Measurements from ENCODE around the gene AP4B1.

Gene AP4B1

GRCh38 chr1:113934511-113935055 is 30.0 kb upstream of the AP4B1 start:
- peaks cover 97% of the 10 kb centered on the region for H3K79me2 ChIP-seq (ENCODE audit: low read length)
- peaks cover 32% of the 10 kb centered on the region for H4K20me1 ChIP-seq (ENCODE audit: insufficient read depth, low read length)
- no peaks in the 10 kb centered on the region for H3K27me3 ChIP-seq (ENCODE audit: low read depth, low read length)
- no peak for TF ChIP-seq EZH2phosphoT487 (IDR thresholded peaks at IDR 0.05; ENCODE audit: low read depth)
- no peaks in the 10 kb centered on the region for H3K36me3 ChIP-seq (replicated peaks; ENCODE audit: low read depth, low read length)
- H2AFZ ChIP-seq (ENCODE audit: low read depth, low read length) = no peak overlapping the region
- H3K27ac ChIP-seq (ENCODE audit: low read length) = no peak overlapping the region
- peaks cover 13% of the 10 kb centered on the region for H3K4me1 ChIP-seq (ENCODE audit: low read length)
- H3K4me3 ChIP-seq (ENCODE audit: low read length) = no peak overlapping the region
- H3K9ac ChIP-seq (ENCODE audit: low read length) = no peak overlapping the region
- no peak overlapping the region for H3K4me2 ChIP-seq (ENCODE audit: low read length)
- H3K9me3 ChIP-seq (ENCODE audit: insufficient read depth, low read length) = no peaks in the 10 kb centered on the region

GRCh38 chr1:113934006-113934405 is 29.4 kb upstream of the AP4B1 start:
- H3K79me2 ChIP-seq (ENCODE audit: low read length) = peaks cover 92% of the 10 kb centered on the region
- no peaks in the 10 kb centered on the region for H3K36me3 ChIP-seq (replicated peaks; ENCODE audit: low read depth, low read length)
- H3K4me3 ChIP-seq (ENCODE audit: low read length) = no peak overlapping the region
- H2AFZ ChIP-seq (ENCODE audit: low read depth, low read length) = no peak overlapping the region
- no peak for TF ChIP-seq CTCF (IDR thresholded peaks at IDR 0.05; ENCODE audit: low read depth, low read length)
- no peak for TF ChIP-seq EZH2phosphoT487 (IDR thresholded peaks at IDR 0.05; ENCODE audit: low read depth)
- H3K9ac ChIP-seq (ENCODE audit: low read length) = no peak overlapping the region
- H3K9me3 ChIP-seq (ENCODE audit: insufficient read depth, low read length) = no peaks in the 10 kb centered on the region
- no peaks in the 10 kb centered on the region for H3K27me3 ChIP-seq (ENCODE audit: low read depth, low read length)
- peaks cover 32% of the 10 kb centered on the region for H4K20me1 ChIP-seq (ENCODE audit: insufficient read depth, low read length)
- H3K27ac ChIP-seq (ENCODE audit: low read length) = no peak overlapping the region
- peaks cover 13% of the 10 kb centered on the region for H3K4me1 ChIP-seq (ENCODE audit: low read length)
- no peak overlapping the region for H3K4me2 ChIP-seq (ENCODE audit: low read length)

- Histone ChIP-seq H3K79me2 (ENCODE audit: low read length) (peaks cover 70% of the 10 kb centered on the region), H4K20me1 (ENCODE audit: insufficient read depth, low read length) (peaks cover 30% of the 10 kb centered on the region), H3K27ac (ENCODE audit: low read length) (no peak overlapping the region), H3K9me3 (ENCODE audit: insufficient read depth, low read length) (no peaks in the 10 kb centered on the region), H2AFZ (ENCODE audit: low read depth, low read length) (no peak overlapping the region), H3K4me3 (ENCODE audit: low read length) (peak overlapping the region; percentile 98), H3K9ac (ENCODE audit: low read length) (0 out of 2 replicates have a peak overlapping the region, but pooled peaks have one; percentile 77), H3K4me1 (ENCODE audit: low read length) (peaks cover 20% of the 10 kb centered on the region), H3K27me3 (ENCODE audit: low read depth, low read length) (no peaks in the 10 kb centered on the region), H3K4me2 (ENCODE audit: low read length) (peak overlapping the region; percentile 92), H3K36me3 (replicated peaks; ENCODE audit: low read depth, low read length) (no peaks in the 10 kb centered on the region)
- TF ChIP-seq EZH2phosphoT487 (IDR thresholded peaks at IDR 0.05; ENCODE audit: low read depth) = no peak
- no peak for TF ChIP-seq CTCF (IDR thresholded peaks at IDR 0.05; ENCODE audit: low read depth, low read length)
These were observed 26.9 kb upstream of the AP4B1 start for GRCh38 chr1:113931451-113931851.

GRCh38 chr1:113930499-113931161 is 26.0 kb upstream of the AP4B1 start:
- Histone ChIP-seq H3K9me3 (ENCODE audit: insufficient read depth, low read length) (no peaks in the 10 kb centered on the region), H3K4me1 (ENCODE audit: low read length) (peaks cover 20% of the 10 kb centered on the region), H2AFZ (ENCODE audit: low read depth, low read length) (no peak overlapping the region), H3K36me3 (replicated peaks; ENCODE audit: low read depth, low read length) (no peaks in the 10 kb centered on the region), H3K9ac (ENCODE audit: low read length) (peak overlapping the region; percentile 77), H3K4me3 (ENCODE audit: low read length) (peak overlapping the region; percentile 98), H3K27me3 (ENCODE audit: low read depth, low read length) (no peaks in the 10 kb centered on the region), H3K27ac (ENCODE audit: low read length) (peak overlapping the region; percentile 48), H3K79me2 (ENCODE audit: low read length) (peaks cover 62% of the 10 kb centered on the region), H4K20me1 (ENCODE audit: insufficient read depth, low read length) (peaks cover 30% of the 10 kb centered on the region), H3K4me2 (ENCODE audit: low read length) (peak overlapping the region; percentile 92)
- TF ChIP-seq EZH2phosphoT487 (IDR thresholded peaks at IDR 0.05; ENCODE audit: low read depth) (no peak), CTCF (IDR thresholded peaks at IDR 0.05; ENCODE audit: low read depth, low read length) (no peak)

Measured in OCI-LY3 (cell line).